ENCODE results near the gene CDH8. TPM values are rescaled to one million over a fixed set of nuclear protein-coding genes. Genes with fewer than 3 reads are reported as not detected.

CDH8 gene
- total RNA-seq, 1 experiment from 2014 or later: 50.5 TPM

- Histone ChIP-seq H3K27me3 (replicated peaks; ENCODE audit: insufficient read depth, low read depth, low read length, poor library complexity) (no peaks in the 10 kb centered on the region), H3K27ac (ENCODE audit: low read depth, low read length, poor library complexity, severe bottlenecking) (no peak overlapping the region), H3K4me3 (ENCODE audit: low read depth, low read length, poor library complexity, severe bottlenecking) (no peak overlapping the region), H3K4me1 (ENCODE audit: insufficient read depth, low read length, poor library complexity, severe bottlenecking) (peaks cover 18% of the 10 kb centered on the region), H3K36me3 (ENCODE audit: insufficient read depth, low read length, poor library complexity, severe bottlenecking) (no peaks in the 10 kb centered on the region), H3K9me3 (ENCODE audit: low read depth, low read length, poor library complexity, severe bottlenecking) (no peaks in the 10 kb centered on the region)
- CTCF ChIA-PET: no interaction called here
- TF ChIP-seq CTCF (conservative IDR thresholded peaks at IDR 0.05; ENCODE audit: low read depth, low read length): no peak
- TF ChIP-seq EZH2 (IDR thresholded peaks at IDR 0.05; ENCODE audit: borderline replicate concordance, low read depth, low read length, poor library complexity, severe bottlenecking): no peak
- no TSS peak for BruUV-seq (replicated peaks)
- intact Hi-C loops (cut with micrococcal nuclease; ENCODE audit: unreplicated experiment): no loop called here
- POLR2A ChIA-PET (ENCODE audit: low non-redundant PET): no interaction called here
- no peak for DNase-seq (ENCODE audit: low spot score)
Measured at GRCh38 chr16:61842666-61843065, 193.6 kb downstream of the CDH8 start.

DNA sequence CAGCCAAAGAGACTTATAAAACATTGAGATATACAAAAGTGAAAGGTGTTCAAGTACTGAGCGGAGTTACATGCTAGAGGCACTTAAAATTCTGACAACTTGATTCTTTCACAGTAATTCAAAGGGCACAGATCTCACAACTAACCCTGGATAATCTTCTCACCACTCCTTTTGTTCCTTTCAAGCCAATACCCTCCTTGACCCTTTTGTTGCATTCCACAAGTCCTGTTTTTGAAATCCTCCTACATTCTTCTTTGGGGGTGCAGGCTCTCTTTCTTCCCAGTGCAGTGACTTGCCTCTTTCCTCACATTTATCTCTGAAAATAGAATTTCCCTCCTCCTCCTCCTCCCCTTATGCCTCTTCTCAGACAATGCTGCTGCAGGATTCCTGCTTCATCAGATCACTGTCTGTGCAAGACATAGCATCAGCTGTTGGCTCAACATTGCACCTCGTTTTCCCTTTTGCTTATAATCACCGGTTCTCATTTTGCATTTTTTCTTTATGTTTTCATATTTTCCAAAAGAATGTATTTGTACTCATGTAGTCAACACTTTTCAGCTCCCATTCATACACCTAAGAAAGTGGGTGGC lies 199.3 kb downstream of the CDH8 start:
- Histone ChIP-seq H3K27ac (ENCODE audit: low read depth, low read length, poor library complexity, severe bottlenecking) (no peak overlapping the region), H3K9me3 (ENCODE audit: low read depth, low read length, poor library complexity, severe bottlenecking) (no peaks in the 10 kb centered on the region), H3K27me3 (replicated peaks; ENCODE audit: insufficient read depth, low read depth, low read length, poor library complexity) (no peaks in the 10 kb centered on the region), H3K4me3 (ENCODE audit: low read depth, low read length, poor library complexity, severe bottlenecking) (no peak overlapping the region), H3K4me1 (ENCODE audit: insufficient read depth, low read length, poor library complexity, severe bottlenecking) (peaks cover 28% of the 10 kb centered on the region), H3K36me3 (ENCODE audit: insufficient read depth, low read length, poor library complexity, severe bottlenecking) (no peaks in the 10 kb centered on the region)
- BruUV-seq (replicated peaks): no TSS peak
- ChIA-PET POLR2A (ENCODE audit: low non-redundant PET) (no interaction called here), CTCF (no interaction called here)
- TF ChIP-seq CTCF (conservative IDR thresholded peaks at IDR 0.05; ENCODE audit: low read depth, low read length) (no peak), EZH2 (IDR thresholded peaks at IDR 0.05; ENCODE audit: borderline replicate concordance, low read depth, low read length, poor library complexity, severe bottlenecking) (no peak)
- no peak for DNase-seq (ENCODE audit: low spot score)
- intact Hi-C loops (cut with micrococcal nuclease; ENCODE audit: unreplicated experiment): no loop called here

GRCh38 chr16:61834082-61834481 lies 202.2 kb downstream of the CDH8 start:
- Histone ChIP-seq H3K27ac (ENCODE audit: low read depth, low read length, poor library complexity, severe bottlenecking) (no peak overlapping the region), H3K36me3 (ENCODE audit: insufficient read depth, low read length, poor library complexity, severe bottlenecking) (no peaks in the 10 kb centered on the region), H3K9me3 (ENCODE audit: low read depth, low read length, poor library complexity, severe bottlenecking) (no peaks in the 10 kb centered on the region), H3K4me3 (ENCODE audit: low read depth, low read length, poor library complexity, severe bottlenecking) (no peak overlapping the region), H3K27me3 (replicated peaks; ENCODE audit: insufficient read depth, low read depth, low read length, poor library complexity) (no peaks in the 10 kb centered on the region), H3K4me1 (ENCODE audit: insufficient read depth, low read length, poor library complexity, severe bottlenecking) (peaks cover 39% of the 10 kb centered on the region)
- no peak for DNase-seq (ENCODE audit: low spot score)
- ChIA-PET CTCF (no interaction called here), POLR2A (ENCODE audit: low non-redundant PET) (no interaction called here)
- no TSS peak for BruUV-seq (replicated peaks)
- TF ChIP-seq CTCF (conservative IDR thresholded peaks at IDR 0.05; ENCODE audit: low read depth, low read length) (no peak), EZH2 (IDR thresholded peaks at IDR 0.05; ENCODE audit: borderline replicate concordance, low read depth, low read length, poor library complexity, severe bottlenecking) (no peak)
- intact Hi-C loops (cut with micrococcal nuclease; ENCODE audit: unreplicated experiment): no loop called here

Measured in A673 (cell line).